GM12801 (cell line): ENCODE data around the gene TMEM79.

ENCODE experiments used
- TF ChIP-seq, protein P1 (sequence below): IDR thresholded peaks from one replicate; pipeline ENCODE4 v1.5.1; 2011; ENCODE audit warnings: control low read depth; ENCODE audit not compliant: insufficient read length; ENCODE audit errors: extremely low read depth

Gene TMEM79

DNA sequence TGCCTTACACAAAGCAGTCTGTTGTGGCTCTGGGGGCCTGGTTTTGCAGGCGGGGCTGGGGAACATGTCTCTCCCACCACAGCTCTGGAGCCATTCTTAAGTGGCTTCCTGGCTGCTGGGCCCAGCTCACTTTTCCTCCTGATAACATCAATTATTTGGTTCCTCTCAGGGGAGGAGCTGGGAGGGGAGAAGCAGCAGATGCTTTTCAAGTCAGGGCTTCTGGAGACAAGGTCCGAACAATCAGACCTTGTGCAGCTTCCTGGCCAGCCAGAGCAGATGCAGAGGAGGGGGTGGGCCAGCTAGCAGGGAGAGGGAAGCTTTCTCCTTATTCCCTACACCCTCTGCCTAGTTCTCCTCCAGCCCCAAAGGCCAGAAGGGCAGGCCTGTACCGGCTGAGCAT, 32.6 kb upstream of the TMEM79 start:
- TF ChIP-seq, protein P1, sequence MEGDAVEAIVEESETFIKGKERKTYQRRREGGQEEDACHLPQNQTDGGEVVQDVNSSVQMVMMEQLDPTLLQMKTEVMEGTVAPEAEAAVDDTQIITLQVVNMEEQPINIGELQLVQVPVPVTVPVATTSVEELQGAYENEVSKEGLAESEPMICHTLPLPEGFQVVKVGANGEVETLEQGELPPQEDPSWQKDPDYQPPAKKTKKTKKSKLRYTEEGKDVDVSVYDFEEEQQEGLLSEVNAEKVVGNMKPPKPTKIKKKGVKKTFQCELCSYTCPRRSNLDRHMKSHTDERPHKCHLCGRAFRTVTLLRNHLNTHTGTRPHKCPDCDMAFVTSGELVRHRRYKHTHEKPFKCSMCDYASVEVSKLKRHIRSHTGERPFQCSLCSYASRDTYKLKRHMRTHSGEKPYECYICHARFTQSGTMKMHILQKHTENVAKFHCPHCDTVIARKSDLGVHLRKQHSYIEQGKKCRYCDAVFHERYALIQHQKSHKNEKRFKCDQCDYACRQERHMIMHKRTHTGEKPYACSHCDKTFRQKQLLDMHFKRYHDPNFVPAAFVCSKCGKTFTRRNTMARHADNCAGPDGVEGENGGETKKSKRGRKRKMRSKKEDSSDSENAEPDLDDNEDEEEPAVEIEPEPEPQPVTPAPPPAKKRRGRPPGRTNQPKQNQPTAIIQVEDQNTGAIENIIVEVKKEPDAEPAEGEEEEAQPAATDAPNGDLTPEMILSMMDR: no peak

- TF ChIP-seq, protein P1: no peak
Observed at GRCh38 chr1:156253634-156254033, 30.5 kb upstream of the TMEM79 start.

- TF ChIP-seq, protein P1: no peak
Observed at GRCh38 chr1:156257711-156258110, 26.4 kb upstream of the TMEM79 start.

GRCh38 chr1:156258859-156259258, 25.3 kb upstream of the TMEM79 start:
- TF ChIP-seq, protein P1: no peak

DNA sequence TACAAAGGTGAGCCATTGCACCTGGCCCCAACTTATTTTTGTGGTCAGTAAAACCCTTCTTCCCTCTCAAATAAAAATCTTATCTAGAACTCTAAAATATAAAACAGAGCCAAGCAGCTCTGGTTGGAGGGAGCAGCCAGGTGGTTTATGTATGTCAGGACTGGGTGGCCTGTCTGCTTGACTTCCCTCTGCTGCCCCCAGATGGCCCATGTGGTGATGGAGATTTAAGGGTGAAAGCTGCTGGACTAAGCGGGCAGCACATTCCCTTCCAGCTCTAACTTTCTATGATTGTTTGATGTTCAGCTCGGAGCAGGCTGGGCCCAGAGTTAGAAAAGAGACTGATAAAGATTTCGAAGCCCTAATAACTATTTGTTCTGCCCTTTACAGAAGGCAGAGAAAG, 24.3 kb upstream of the TMEM79 start:
- TF ChIP-seq, protein P1: no peak

DNA sequence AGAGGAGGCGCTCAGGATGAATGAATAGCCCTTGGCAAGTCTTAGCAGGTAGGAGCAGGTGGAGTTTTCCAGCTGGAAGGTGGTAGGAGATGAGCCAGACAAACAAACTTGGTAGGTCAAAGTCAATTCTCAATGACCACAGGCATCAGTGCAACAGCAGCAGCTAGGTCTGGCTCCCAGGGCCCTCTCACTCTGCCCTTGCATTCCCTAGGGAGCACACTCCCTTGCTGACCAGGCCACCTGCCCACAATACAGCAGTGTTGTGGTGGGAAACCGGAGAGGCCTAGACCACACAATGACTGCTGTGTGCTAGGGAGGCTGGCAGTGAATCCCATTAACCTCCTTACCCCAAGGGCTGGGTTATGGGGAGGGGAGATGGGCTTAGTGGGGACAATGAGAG, 23.2 kb upstream of the TMEM79 start:
- TF ChIP-seq, protein P1: no peak

DNA sequence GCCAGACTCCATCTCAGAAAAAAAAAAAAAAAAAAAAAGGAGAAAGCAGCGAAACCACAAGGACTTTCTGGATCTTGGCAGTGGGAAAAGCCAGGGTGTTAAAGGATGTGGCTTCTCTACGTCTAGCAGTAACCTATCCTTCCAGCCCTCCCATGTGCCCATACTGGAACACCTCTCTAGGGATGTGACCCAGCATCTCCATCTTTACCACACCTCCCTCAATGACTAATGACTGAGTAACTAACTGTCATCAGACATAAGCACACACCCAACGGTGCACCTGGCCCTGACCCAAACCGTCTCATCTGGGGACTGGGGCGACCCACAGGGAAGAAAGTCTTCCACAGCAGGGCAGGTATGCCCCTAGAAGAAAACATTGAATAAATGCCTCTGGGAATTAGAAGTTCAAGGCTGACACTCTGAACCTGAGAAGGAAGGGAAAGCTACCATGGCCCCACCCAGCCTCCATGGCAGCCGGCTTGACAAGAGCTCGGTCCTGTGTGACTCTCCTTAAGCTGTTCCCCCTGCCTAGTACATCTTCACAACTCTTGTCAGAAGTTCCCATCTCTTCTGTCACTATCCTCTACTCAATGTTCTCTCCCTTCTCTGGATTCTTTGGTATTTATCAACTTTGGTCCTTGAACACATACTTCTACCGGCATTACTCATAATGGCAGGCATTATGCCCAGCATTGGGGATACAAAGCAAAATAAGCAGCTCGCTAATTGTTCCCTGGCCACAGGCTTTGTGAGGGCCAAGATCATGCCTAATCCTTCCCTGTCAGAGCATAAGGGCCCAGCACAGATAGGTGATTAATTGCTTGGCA, 21.5 kb upstream of the TMEM79 start:
- TF ChIP-seq, protein P1: no peak
